Measurements from ENCODE around the gene GNG7.

Gene GNG7

DNA sequence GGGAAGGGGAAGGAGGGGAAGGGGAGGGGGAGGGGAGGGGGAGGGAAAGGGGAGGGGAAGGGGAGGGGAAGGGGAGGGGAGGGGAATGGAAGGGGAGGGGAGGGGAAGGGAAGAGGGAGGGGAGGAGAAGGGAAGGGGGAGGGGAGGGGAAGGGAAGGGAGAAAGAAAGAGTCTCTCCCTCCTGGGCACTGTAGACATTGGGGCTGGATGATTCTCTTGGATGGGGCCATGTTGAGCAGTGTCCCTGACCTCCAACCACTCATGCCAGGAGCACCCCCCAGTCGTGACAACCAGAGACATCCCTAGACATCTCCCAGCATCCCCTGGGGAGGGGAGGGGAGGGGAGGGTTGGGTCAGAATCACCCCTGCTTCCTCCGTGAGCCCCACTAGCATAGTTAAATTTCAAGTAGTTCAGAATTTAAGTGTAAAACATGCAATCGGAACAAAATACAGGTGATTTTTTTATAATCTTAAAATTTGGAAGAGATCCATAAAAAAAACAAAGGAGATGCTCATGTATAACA lies 64.0 kb downstream of the GNG7 start:
- Histone ChIP-seq H3K4me1 (ENCODE audit: control insufficient read depth, insufficient read depth, low read length) (no peaks in the 10 kb centered on the region), H3K9ac (ENCODE audit: low read depth, low read length) (no peak overlapping the region), H3K27ac (ENCODE audit: low read depth, low read length) (no peak overlapping the region), H3K9me3 (ENCODE audit: control insufficient read depth, insufficient read depth, low read length) (no peaks in the 10 kb centered on the region), H3K36me3 (ENCODE audit: control insufficient read depth, insufficient read depth, low read length) (no peaks in the 10 kb centered on the region), H3K4me3 (ENCODE audit: low read depth, low read length) (no peak overlapping the region), H3K27me3 (ENCODE audit: control insufficient read depth, insufficient read depth, low read length) (no peaks in the 10 kb centered on the region)

DNA sequence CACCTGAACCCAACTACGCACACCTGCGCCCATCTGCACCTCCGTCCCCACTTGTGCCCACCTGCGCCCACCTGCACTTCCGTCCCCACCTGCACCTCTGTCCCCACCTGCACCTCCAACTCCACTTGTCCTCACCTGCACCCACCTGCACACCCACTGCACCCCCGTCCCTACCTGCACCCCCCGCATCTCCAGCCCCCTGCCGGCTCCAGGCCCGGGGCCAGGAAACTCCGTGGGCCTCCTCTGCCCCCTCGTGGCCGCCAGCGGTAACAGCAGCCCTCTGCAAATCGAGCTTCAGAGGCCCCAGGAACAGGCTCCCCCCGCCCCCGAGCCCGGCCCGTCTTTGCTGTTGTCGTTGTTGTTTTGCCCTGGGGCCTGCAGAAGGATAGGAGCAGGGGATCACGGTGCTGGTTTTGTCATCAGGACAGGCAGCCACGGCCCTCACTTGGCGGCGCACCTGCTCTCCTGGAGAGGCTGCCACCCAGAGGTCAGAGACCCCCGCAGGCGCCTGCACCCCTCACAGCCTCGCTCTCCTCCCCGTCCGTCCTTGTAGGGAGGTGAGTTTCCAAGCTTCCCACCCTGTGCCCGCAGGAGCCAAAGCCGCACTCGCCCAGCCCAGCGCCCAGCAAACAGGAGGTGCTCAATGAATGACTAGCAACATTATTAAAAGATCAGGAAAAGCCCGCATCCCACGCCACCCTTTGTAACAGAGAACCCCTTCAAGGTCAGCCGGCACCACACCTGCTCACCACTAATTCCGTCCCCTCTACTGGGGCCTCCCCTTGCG lies 65.4 kb downstream of the GNG7 start:
- Histone ChIP-seq H3K27me3 (ENCODE audit: control insufficient read depth, insufficient read depth, low read length) (no peaks in the 10 kb centered on the region), H3K36me3 (ENCODE audit: control insufficient read depth, insufficient read depth, low read length) (no peaks in the 10 kb centered on the region), H3K9me3 (ENCODE audit: control insufficient read depth, insufficient read depth, low read length) (no peaks in the 10 kb centered on the region), H3K4me3 (ENCODE audit: low read depth, low read length) (peak overlapping the region; percentile 53; the same call in 1 of the 2 replicates), H3K27ac (ENCODE audit: low read depth, low read length) (no peak overlapping the region), H3K4me1 (ENCODE audit: control insufficient read depth, insufficient read depth, low read length) (no peaks in the 10 kb centered on the region), H3K9ac (ENCODE audit: low read depth, low read length) (no peak overlapping the region)

DNA sequence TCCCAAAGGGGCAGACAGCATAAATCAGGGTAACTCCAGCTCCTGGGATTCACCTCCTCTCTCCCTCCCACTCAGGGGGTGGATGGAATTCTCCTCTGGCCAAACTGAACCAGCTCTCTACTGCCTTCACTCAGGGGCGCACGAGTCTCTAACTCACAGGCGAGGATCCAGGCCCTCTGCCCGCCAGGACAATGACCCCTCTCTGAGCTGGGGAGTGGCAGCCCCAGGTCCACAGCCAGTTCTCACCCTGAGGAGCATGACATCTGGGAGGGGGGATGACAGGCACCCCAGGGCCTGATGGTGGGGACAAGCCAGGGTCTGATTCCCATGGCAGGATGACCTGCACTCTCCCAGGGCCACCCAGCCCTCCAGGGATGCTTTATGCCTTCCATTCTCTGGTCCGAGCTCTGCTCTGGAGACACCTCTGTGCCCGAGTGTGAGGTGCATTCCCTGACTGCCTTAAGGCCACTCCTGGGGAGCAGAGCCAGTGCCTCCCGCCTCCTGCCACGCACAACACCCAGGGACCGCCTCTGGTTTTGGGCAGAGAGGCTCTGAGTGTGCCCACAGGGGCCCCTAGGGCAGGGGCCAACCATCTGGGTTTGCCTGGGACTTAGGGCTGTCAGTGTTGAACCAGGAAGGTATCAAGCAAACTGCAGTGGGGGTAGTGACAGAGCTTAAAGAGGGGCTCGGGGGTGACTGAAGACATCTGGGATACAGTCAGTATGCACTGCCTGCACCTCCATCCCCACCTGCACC lies 66.2 kb downstream of the GNG7 start:
- no peaks in the 10 kb centered on the region for H3K27me3 ChIP-seq (ENCODE audit: control insufficient read depth, insufficient read depth, low read length)
- H3K4me1 ChIP-seq (ENCODE audit: control insufficient read depth, insufficient read depth, low read length): no peaks in the 10 kb centered on the region
- no peak overlapping the region for H3K9ac ChIP-seq (ENCODE audit: low read depth, low read length)
- H3K36me3 ChIP-seq (ENCODE audit: control insufficient read depth, insufficient read depth, low read length): no peaks in the 10 kb centered on the region
- H3K9me3 ChIP-seq (ENCODE audit: control insufficient read depth, insufficient read depth, low read length): no peaks in the 10 kb centered on the region
- H3K27ac ChIP-seq (ENCODE audit: low read depth, low read length): no peak overlapping the region
- H3K4me3 ChIP-seq (ENCODE audit: low read depth, low read length): no peak overlapping the region

DNA sequence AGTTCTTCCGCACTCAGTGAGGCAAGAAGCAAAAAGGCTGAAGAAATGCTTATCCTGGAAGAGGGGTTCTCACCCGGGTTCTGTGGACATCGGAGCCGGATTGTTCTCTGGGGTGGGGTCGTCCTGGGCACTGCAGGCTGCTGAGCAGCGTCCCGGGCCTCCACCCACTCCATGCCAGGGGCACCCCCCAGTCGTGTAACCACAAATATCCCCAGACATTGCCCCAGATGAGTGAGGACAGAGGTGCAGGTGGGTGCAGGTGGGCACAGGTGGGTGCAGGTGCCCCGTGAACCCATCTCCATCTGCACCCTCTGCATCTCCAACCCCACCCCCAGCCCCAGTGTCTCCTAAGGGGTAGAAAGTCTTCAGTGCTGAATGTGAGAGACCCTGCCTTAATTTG lies 67.5 kb downstream of the GNG7 start:
- Histone ChIP-seq H3K27me3 (ENCODE audit: control insufficient read depth, insufficient read depth, low read length) (no peaks in the 10 kb centered on the region), H3K9ac (ENCODE audit: low read depth, low read length) (no peak overlapping the region), H3K4me1 (ENCODE audit: control insufficient read depth, insufficient read depth, low read length) (no peaks in the 10 kb centered on the region), H3K27ac (ENCODE audit: low read depth, low read length) (no peak overlapping the region), H3K4me3 (ENCODE audit: low read depth, low read length) (no peak overlapping the region), H3K36me3 (ENCODE audit: control insufficient read depth, insufficient read depth, low read length) (no peaks in the 10 kb centered on the region), H3K9me3 (ENCODE audit: control insufficient read depth, insufficient read depth, low read length) (0 out of 2 replicates have a peak, but pooled peaks cover 5% of the 10 kb centered on the region)

DNA sequence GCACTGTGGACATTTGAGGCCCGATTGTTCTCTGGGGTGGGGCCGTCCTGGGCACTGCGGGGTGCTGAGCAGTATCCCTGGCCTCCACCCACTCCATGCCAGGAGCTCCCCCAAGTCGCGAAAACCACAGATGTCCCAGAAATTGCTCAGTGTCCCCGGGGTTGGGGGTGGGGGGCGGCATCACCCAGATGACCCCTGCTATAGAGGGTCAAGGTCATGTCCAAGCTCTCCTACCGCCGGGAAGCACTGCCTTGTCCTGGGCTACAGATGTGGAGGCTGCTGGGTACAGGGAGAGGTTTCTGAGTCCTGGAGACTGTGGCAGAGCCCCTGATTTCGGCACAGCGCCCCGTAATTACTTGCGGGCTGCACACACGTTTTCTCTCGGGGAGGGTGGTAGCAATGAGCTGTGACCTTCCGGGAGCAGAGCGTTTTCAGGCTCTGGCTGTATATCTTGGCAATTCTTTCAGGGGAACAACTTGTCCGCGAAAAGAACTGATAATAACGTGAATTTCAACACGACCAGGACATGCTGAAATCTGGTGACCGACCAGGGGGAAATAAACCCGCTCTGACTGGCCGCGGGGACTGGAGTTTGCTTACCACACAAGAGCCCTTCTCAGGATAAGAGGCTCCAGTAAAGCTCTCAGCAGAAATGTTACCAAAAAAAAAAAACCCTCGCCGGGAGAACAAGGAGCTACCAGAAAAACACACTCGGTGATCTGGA lies 68.1 kb downstream of the GNG7 start:
- Histone ChIP-seq H3K27ac (ENCODE audit: low read depth, low read length) (no peak overlapping the region), H3K4me3 (ENCODE audit: low read depth, low read length) (no peak overlapping the region), H3K36me3 (ENCODE audit: control insufficient read depth, insufficient read depth, low read length) (no peaks in the 10 kb centered on the region), H3K9ac (ENCODE audit: low read depth, low read length) (no peak overlapping the region), H3K27me3 (ENCODE audit: control insufficient read depth, insufficient read depth, low read length) (no peaks in the 10 kb centered on the region), H3K4me1 (ENCODE audit: control insufficient read depth, insufficient read depth, low read length) (no peaks in the 10 kb centered on the region), H3K9me3 (ENCODE audit: control insufficient read depth, insufficient read depth, low read length) (0 out of 2 replicates have a peak, but pooled peaks cover 5% of the 10 kb centered on the region)

DNA sequence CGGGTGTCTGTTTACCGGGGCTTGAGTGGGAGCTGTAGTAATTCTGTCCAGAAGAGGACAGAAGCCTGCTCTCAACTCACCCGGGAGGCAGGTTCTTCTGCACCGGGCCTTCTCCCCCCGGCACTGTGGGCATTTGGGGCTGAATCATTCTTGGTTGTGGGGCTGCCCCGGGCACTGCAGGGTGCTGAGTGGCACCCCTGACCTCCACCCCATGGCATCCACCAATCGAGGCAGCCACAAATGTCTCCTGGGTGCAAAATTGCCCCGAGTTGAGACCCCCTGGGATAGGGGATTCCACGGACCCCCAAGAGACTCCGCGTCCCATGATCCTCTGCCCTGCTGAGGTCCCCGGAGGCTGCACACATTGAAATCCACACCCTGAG lies 68.8 kb downstream of the GNG7 start:
- Histone ChIP-seq H3K36me3 (ENCODE audit: control insufficient read depth, insufficient read depth, low read length) (no peaks in the 10 kb centered on the region), H3K27me3 (ENCODE audit: control insufficient read depth, insufficient read depth, low read length) (no peaks in the 10 kb centered on the region), H3K9ac (ENCODE audit: low read depth, low read length) (no peak overlapping the region), H3K27ac (ENCODE audit: low read depth, low read length) (no peak overlapping the region), H3K4me1 (ENCODE audit: control insufficient read depth, insufficient read depth, low read length) (no peaks in the 10 kb centered on the region), H3K4me3 (ENCODE audit: low read depth, low read length) (no peak overlapping the region), H3K9me3 (ENCODE audit: control insufficient read depth, insufficient read depth, low read length) (0 out of 2 replicates have a peak, but pooled peaks cover 5% of the 10 kb centered on the region)

DNA sequence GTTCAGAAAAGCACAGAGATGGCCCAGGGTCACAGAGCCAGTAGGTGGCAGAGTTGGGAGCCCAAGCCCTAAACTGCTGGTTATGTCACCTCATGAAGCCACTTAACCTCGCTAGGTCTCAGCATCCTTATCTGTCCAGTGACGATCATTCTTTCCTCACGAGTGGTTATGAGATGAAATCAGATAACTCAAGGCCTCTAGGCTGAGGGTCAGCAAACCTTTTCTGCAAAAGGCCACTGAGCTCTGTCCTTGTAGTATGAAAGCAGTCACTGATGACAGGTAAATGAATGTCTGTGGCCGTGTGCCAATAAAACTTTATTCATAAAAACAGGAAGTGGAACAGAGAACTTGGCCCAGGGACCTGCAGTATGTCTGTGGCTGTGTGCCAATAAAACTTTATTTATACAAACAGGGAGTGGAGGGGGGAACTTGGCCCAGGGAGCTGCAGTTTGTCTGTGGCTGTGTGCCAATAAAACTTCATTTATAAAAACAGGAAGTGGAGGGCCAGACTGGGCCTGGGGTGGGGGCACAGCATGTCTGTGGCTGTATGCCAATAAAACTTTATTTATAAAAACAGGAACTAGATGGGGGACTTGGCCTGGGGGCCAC lies 71.2 kb downstream of the GNG7 start:
- Histone ChIP-seq H3K9ac (ENCODE audit: low read depth, low read length) (no peak overlapping the region), H3K4me3 (ENCODE audit: low read depth, low read length) (no peak overlapping the region), H3K36me3 (ENCODE audit: control insufficient read depth, insufficient read depth, low read length) (no peaks in the 10 kb centered on the region), H3K4me1 (ENCODE audit: control insufficient read depth, insufficient read depth, low read length) (no peaks in the 10 kb centered on the region), H3K27me3 (ENCODE audit: control insufficient read depth, insufficient read depth, low read length) (no peaks in the 10 kb centered on the region), H3K27ac (ENCODE audit: low read depth, low read length) (no peak overlapping the region), H3K9me3 (ENCODE audit: control insufficient read depth, insufficient read depth, low read length) (0 out of 2 replicates have a peak, but pooled peaks cover 5% of the 10 kb centered on the region)

DNA sequence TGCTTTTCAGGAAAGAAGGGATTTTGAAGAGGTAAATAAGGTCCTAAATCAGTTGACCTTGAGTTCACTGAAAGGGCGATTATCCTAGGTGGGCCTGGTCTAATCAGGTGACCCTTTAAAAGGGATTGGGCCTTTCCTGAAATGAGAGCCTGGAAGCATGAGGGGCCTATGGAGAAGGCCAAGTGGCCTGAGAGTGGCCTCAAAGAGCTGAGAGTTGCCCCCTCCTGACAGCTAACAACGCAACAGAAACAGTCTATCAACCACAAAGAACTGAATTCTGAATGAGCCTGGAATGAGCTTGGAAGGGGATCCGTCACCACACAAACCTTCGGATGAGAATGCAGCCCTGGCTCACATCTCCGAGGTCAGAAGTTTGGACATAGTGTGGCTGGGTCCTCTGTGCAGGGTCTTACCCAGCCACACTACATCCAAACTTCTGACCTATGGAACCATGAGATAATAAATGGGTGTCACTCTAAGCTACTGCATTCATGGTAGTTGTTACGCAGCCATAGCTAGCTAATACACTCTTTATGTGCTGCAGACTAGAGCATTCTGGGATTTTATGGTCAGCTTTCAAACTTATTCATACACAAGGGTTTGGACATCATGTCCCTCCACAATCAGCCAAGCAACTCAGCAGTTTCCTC lies 72.0 kb downstream of the GNG7 start:
- Histone ChIP-seq H3K27ac (ENCODE audit: low read depth, low read length) (no peak overlapping the region), H3K9ac (ENCODE audit: low read depth, low read length) (no peak overlapping the region), H3K36me3 (ENCODE audit: control insufficient read depth, insufficient read depth, low read length) (no peaks in the 10 kb centered on the region), H3K27me3 (ENCODE audit: control insufficient read depth, insufficient read depth, low read length) (no peaks in the 10 kb centered on the region), H3K4me1 (ENCODE audit: control insufficient read depth, insufficient read depth, low read length) (no peaks in the 10 kb centered on the region), H3K9me3 (ENCODE audit: control insufficient read depth, insufficient read depth, low read length) (0 out of 2 replicates have a peak, but pooled peaks cover 5% of the 10 kb centered on the region), H3K4me3 (ENCODE audit: low read depth, low read length) (no peak overlapping the region)

DNA sequence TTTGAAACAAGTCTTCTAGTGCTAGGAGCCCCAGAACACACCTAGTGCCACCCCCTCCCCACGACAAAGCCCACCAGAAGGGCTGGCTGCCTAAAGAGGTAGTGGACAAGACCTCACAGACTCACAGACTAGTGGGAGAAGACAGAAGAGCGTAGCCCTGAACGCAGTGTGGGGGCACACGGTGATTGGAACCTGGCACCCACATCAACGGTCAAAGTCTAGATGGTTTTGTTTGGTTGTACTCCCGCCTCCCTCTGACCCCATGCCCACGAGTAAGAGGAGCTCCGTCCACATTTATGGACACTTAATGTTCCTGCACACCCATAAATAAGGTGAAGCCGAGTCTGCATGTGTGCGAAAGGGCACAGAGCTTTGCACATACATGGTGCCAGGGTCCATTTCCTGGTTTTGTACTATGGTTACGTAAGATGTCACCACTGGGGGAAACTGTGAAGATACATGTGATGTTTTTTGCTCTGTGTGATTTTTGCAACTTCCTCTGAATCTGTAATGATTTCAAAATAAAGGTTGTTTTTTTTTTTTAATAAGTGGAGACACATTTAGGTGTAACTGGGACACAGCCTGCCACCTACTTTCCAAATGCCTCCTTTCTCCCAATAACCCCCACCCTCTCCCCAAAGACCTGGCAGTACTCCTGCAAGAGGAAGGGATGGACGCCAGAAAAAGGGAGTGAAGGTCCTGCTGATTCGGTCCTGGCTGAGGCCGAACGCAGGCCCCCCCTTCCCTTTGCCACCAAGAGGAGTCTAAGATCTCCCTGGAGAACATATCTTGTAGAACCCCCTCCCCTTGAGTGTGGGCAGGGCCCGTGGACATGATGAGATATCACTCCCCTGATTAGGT lies 72.8 kb downstream of the GNG7 start:
- H3K9ac ChIP-seq (ENCODE audit: low read depth, low read length): no peak overlapping the region
- no peaks in the 10 kb centered on the region for H3K4me1 ChIP-seq (ENCODE audit: control insufficient read depth, insufficient read depth, low read length)
- H3K9me3 ChIP-seq (ENCODE audit: control insufficient read depth, insufficient read depth, low read length): 0 out of 2 replicates have a peak, but pooled peaks cover 5% of the 10 kb centered on the region
- no peaks in the 10 kb centered on the region for H3K27me3 ChIP-seq (ENCODE audit: control insufficient read depth, insufficient read depth, low read length)
- no peak overlapping the region for H3K27ac ChIP-seq (ENCODE audit: low read depth, low read length)
- H3K4me3 ChIP-seq (ENCODE audit: low read depth, low read length): no peak overlapping the region
- H3K36me3 ChIP-seq (ENCODE audit: control insufficient read depth, insufficient read depth, low read length): no peaks in the 10 kb centered on the region

Data from HUES48 (cell line).